NCI-H187 (cell line): ENCODE measurements around the gene ATP8A2.

Source experiments
- DNase-seq, 2 experiments: peaks; one replicate each; lab custom pipeline; 2025; lab: John Stamatoyannopoulos, UW

The ATP8A2 gene

GRCh38 chr13:26074706-26075105 lies 702.9 kb downstream of the ATP8A2 start:
- no peak for DNase-seq
